BE2C (cell line): Measurements from ENCODE around the gene PMFBP1.

Experiments
- DNase-seq: peaks from one replicate; pipeline ENCODE4 v3.0.0-alpha.2; 2020
- H3K27me3 ChIP-seq: fragments of 250-450 bp; sonication (Bioruptor Pico); 2 replicates; pipeline ENCODE4 v1.5.1; 2020; ENCODE audit warnings: mild to moderate bottlenecking
- H3K36me3 ChIP-seq: fragments of 250-450 bp; sonication (Bioruptor Pico); 2 replicates; pipeline ENCODE4 v1.5.1; 2020; ENCODE audit warnings: mild to moderate bottlenecking
- H3K4me1 ChIP-seq: fragments of 250-450 bp; sonication (Bioruptor Pico); 2 replicates; pipeline ENCODE4 v1.5.1; 2020
- H3K4me3 ChIP-seq: 2 replicates; pipeline ENCODE4 v1.5.1; 2011; ENCODE audit warnings: low read depth, low read length
- H3K9me3 ChIP-seq: fragments of 250-450 bp; sonication (Bioruptor Pico); 2 replicates; pipeline ENCODE4 v1.5.1; 2020
- TF ChIP-seq, protein P1 (sequence below): IDR thresholded peaks from 2 replicates; pipeline ENCODE4 v1.5.1; 2012; ENCODE audit warnings: mild to moderate bottlenecking, low read depth, low read length

Gene PMFBP1

GRCh38 chr16:72125635-72126428, 46.1 kb downstream of the PMFBP1 start:
- DNase-seq: no peak
- no peaks in the 10 kb centered on the region for H3K9me3 ChIP-seq
- peaks cover 19% of the 10 kb centered on the region for H3K4me1 ChIP-seq
- H3K4me3 ChIP-seq: no peak overlapping the region
- H3K27me3 ChIP-seq: no peaks in the 10 kb centered on the region
- H3K36me3 ChIP-seq: no peaks in the 10 kb centered on the region; the same call in 1 of the 2 replicates
- TF ChIP-seq, protein P1, sequence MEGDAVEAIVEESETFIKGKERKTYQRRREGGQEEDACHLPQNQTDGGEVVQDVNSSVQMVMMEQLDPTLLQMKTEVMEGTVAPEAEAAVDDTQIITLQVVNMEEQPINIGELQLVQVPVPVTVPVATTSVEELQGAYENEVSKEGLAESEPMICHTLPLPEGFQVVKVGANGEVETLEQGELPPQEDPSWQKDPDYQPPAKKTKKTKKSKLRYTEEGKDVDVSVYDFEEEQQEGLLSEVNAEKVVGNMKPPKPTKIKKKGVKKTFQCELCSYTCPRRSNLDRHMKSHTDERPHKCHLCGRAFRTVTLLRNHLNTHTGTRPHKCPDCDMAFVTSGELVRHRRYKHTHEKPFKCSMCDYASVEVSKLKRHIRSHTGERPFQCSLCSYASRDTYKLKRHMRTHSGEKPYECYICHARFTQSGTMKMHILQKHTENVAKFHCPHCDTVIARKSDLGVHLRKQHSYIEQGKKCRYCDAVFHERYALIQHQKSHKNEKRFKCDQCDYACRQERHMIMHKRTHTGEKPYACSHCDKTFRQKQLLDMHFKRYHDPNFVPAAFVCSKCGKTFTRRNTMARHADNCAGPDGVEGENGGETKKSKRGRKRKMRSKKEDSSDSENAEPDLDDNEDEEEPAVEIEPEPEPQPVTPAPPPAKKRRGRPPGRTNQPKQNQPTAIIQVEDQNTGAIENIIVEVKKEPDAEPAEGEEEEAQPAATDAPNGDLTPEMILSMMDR: no peak

GRCh38 chr16:72124761-72125634, 47.0 kb downstream of the PMFBP1 start:
- no peak overlapping the region for H3K4me3 ChIP-seq
- no peaks in the 10 kb centered on the region for H3K27me3 ChIP-seq
- no peaks in the 10 kb centered on the region for H3K9me3 ChIP-seq
- DNase-seq: peak; percentile 83
- no peaks in the 10 kb centered on the region; the same call in 1 of the 2 replicates for H3K36me3 ChIP-seq
- TF ChIP-seq, protein P1: peak; percentile 89
- peaks cover 17% of the 10 kb centered on the region for H3K4me1 ChIP-seq

GRCh38 chr16:72124148-72124547, 47.8 kb downstream of the PMFBP1 start:
- no peak overlapping the region for H3K4me3 ChIP-seq
- TF ChIP-seq, protein P1: no peak
- DNase-seq: no peak
- no peaks in the 10 kb centered on the region for H3K27me3 ChIP-seq
- H3K36me3 ChIP-seq: no peaks in the 10 kb centered on the region; the same call in 1 of the 2 replicates
- H3K9me3 ChIP-seq: no peaks in the 10 kb centered on the region
- H3K4me1 ChIP-seq: peaks cover 20% of the 10 kb centered on the region

GRCh38 chr16:72123426-72123825, 48.5 kb downstream of the PMFBP1 start:
- TF ChIP-seq, protein P1: no peak
- no peaks in the 10 kb centered on the region; the same call in 1 of the 2 replicates for H3K36me3 ChIP-seq
- peaks cover 22% of the 10 kb centered on the region for H3K4me1 ChIP-seq
- no peaks in the 10 kb centered on the region for H3K27me3 ChIP-seq
- H3K4me3 ChIP-seq: no peak overlapping the region
- H3K9me3 ChIP-seq: no peaks in the 10 kb centered on the region
- no peak for DNase-seq

DNA sequence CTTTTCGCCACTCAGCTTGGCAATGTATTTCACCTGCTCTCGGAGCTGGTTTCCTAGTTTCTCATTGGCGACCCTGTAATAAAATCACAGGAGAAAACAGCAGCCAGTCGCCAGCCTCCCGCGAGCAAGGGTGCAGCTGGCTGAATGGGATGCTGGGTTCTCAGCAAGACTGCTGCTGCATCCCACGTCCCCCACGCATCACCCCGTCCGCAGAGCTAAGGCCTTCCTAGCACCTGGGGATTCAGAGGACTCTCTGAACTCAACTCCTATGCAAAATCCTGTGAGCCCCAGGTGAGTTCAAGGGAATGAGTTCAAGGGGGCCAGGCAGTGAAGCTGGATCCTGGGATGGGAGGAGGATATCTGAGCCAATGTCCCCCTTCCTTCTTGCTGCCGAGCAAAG, 49.0 kb downstream of the PMFBP1 start:
- H3K36me3 ChIP-seq: no peaks in the 10 kb centered on the region; the same call in 1 of the 2 replicates
- no peak overlapping the region for H3K4me3 ChIP-seq
- no peaks in the 10 kb centered on the region for H3K27me3 ChIP-seq
- DNase-seq: no peak
- TF ChIP-seq, protein P1: no peak
- peaks cover 26% of the 10 kb centered on the region for H3K4me1 ChIP-seq
- no peaks in the 10 kb centered on the region for H3K9me3 ChIP-seq

DNA sequence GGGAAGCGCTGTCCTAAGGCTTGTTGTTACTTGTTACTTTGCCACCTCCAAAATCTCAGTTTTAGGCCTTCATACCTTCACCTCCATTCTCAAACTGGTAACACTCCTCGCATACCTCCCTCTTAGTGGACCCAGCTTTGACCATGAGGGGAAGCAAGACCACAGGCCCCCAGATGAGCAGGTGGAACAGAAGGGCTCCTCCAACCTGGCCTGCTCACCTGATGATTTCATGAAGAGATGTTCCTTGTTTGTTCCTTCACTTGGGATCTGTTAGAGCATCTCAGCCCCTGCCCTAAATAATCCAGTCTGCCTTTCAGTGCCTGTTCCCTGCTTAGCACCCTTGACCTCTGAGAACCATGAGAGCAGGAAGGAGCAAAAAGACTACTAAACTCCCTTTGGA, 49.6 kb downstream of the PMFBP1 start:
- Histone ChIP-seq H3K27me3 (no peaks in the 10 kb centered on the region), H3K9me3 (no peaks in the 10 kb centered on the region), H3K4me1 (peaks cover 29% of the 10 kb centered on the region), H3K36me3 (no peaks in the 10 kb centered on the region; the same call in 1 of the 2 replicates), H3K4me3 (no peak overlapping the region)
- TF ChIP-seq, protein P1: no peak
- no peak for DNase-seq
